Activated CD8-positive, alpha-beta T cell treated with anti-CD3 and anti-CD28 coated beads for 36 hours (primary cell): ENCODE measurements around the gene PIANP. TPM values are rescaled to one million over a fixed set of nuclear protein-coding genes. Genes with fewer than 3 reads are reported as not detected.

Source experiments
- ATAC-seq: fragments of 200-7000 bp; cut with Tn5 transposase; one replicate; pipeline ENCODE4 v1.10.0; 2021; ENCODE audit warnings: mild to moderate bottlenecking, moderate library complexity
- CTCF ChIA-PET: fragments of 350-600 bp; sonication (Branson Sonifier 250); formaldehyde crosslinking; loops from one replicate; lab custom pipeline; 2021; ENCODE audit warnings: antibody characterized with exemption; lab: Charles Lee
- POLR2A ChIA-PET: fragments of 350-600 bp; sonication (Branson Sonifier 250); formaldehyde crosslinking; loops from one replicate; lab custom pipeline; 2021; ENCODE audit warnings: antibody characterized with exemption; lab: Charles Lee
- DNase-seq: peaks from one replicate; pipeline ENCODE4 v3.0.0-alpha.2; 2020
- H3K27ac Mint-ChIP-seq: one replicate; pipeline ENCODE4 v1.8.0; 2021; ENCODE audit warnings: mild to moderate bottlenecking, mixed read lengths
- H3K27me3 Mint-ChIP-seq: one replicate; pipeline ENCODE4 v1.8.0; 2021; ENCODE audit warnings: mixed read lengths
- H3K36me3 Mint-ChIP-seq: one replicate; pipeline ENCODE4 v1.8.0; 2021; ENCODE audit warnings: low read depth, mixed read lengths
- H3K4me1 Mint-ChIP-seq: one replicate; pipeline ENCODE4 v1.8.0; 2021; ENCODE audit warnings: low read depth, mixed read lengths
- H3K4me3 Mint-ChIP-seq: one replicate; pipeline ENCODE4 v1.8.0; 2021; ENCODE audit warnings: mild to moderate bottlenecking, moderate library complexity, mixed read lengths
- H3K9me3 Mint-ChIP-seq: one replicate; pipeline ENCODE4 v1.8.0; 2021; ENCODE audit warnings: mixed read lengths
- CTCF ChIP-seq: fragments of 200-600 bp; IDR thresholded peaks from one replicate; pipeline ENCODE4 v1.8.0; 2022; ENCODE audit warnings: antibody characterized with exemption, mild to moderate bottlenecking
- intact Hi-C: fragments of 100-400 bp; cut with micrococcal nuclease; formaldehyde crosslinking; loops from one replicate; pipeline ENCODE4 v1.10.0; 2022
- total RNA-seq, 2 experiments: library from RNA; stranded (reverse); gene quantifications; one replicate each; pipeline ENCODE4 v1.2.3, GENCODE V29; 2021

PIANP gene
- total RNA-seq, 2 experiments from 2014 or later: not detected

DNA sequence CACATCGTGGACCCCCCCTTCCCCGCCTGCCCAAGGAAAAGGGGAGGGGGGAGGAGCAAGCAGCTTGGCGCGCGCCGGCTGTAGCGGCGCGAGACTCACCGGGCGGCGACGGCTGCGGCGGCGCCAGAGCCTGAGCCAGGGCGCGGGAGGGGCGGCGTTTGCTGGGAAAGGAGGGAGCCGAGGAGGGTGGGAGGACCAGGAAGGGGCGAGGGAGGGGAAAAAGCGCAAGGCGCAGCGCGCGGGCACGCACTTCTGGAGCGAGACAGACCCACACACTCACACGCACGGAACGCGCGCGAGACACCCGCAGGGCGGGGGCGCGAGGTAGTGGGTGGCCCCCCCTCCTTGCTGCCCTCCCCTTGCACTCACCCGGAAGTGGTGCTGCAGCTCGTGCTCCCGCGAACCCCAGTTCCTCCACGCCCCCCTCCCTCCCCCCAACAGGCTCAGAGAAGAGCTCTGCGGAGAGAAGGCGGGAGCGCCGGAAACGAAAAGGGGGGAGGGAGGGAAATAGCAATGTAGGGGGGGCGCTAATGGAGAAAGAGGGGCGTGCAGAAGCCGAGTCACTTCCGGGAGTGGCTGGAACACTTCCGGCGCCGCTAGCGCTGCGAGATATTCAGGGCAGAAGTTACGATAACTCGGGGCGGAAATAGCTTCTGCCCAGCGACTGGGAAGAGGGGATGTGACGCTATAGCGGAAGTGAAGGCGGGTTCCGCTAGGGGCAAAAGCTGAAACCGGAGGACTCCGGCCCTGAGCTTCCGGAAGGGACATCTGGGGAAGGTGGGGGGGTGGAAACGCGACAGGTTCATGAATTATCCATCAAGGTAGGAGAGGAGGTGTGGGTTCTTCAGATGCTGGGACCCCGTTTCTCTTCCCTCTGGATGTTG, 11.4 kb downstream of the PIANP start, which contains the start of gene ZNF384:
ZNF384 (minus strand) TSS at position 377 of the 884 bp plus-strand sequence. CDS start 9,855 bp downstream, outside the sequence.
- no peaks in the 10 kb centered on the region for H3K27me3 Mint-ChIP-seq
- intact Hi-C loops: loop anchor here (1.0 kb wide), 1 partner anchor 26 kb away; the partner anchor contains the start of gene ING4

DNA sequence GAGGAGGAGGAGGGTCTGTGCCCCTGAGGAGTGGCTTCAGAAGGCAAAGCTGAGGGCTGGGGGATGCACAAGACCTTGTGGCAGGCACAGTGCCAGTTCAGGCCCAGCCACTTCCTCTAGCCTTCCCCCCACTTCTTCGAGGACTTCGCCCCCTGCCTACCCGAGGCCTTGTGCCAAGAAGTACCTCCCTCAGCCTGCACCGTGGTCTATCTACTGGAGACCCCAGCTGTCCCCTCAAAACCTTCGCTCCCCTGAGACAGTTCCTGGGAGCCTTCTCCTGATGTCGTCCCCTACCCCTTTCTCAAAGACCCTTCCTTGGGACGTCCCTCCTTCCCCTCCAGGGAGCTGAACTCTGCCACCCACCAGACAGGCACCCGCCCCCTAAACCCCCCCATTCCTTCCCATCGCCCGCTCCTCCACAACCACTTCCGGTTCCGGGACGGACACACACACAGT, 12.0 kb downstream of the PIANP start:
- POLR2A ChIA-PET: interaction anchor here (0.5 to 2.3 kb wide), 22 partner anchors 11 to 430 kb away, joined by 3 to 22 read pairs (median 4); partner anchors contain the start of genes ACRBP, C12orf57, CDCA3 and COPS7A
- Mint-ChIP-seq H3K9me3 (no peaks in the 10 kb centered on the region), H3K27me3 (no peaks in the 10 kb centered on the region), H3K27ac (peak overlapping the region; percentile 97), H3K4me3 (peak overlapping the region; percentile 86), H3K36me3 (peaks cover 37% of the 10 kb centered on the region), H3K4me1 (peaks cover 47% of the 10 kb centered on the region)
- DNase-seq: peak; percentile 67
- no peak for TF ChIP-seq CTCF
- CTCF ChIA-PET: interaction anchor here (0.7 to 2.3 kb wide), 18 partner anchors 9 to 218 kb away, joined by 3 to 33 read pairs (median 4); partner anchors contain the start of genes CDCA3, COPS7A, LRRC23 and MLF2
- intact Hi-C loops: no loop called here
- peak; percentile 8 for ATAC-seq

More for the DNA sequence above, 11.4 kb downstream of the PIANP start, which contains the start of gene ZNF384:
- DNase-seq (peak; percentile 97), ATAC-seq (peak; percentile 83)
- Mint-ChIP-seq H3K27ac (peak within 1 kb of the TSS; percentile 97), H3K4me1 (peaks cover 45% of the 10 kb centered on the region), H3K36me3 (peaks cover 34% of the 10 kb centered on the region), H3K9me3 (no peaks in the 10 kb centered on the region), H3K4me3 (peak within 1 kb of the TSS; percentile 86)
- no peak for TF ChIP-seq CTCF
- POLR2A ChIA-PET: interaction anchor here (0.6 to 2.3 kb wide), 29 partner anchors 8 to 430 kb away, joined by 3 to 22 read pairs (median 4); partner anchors contain the start of genes ACRBP, C12orf57, CDCA3 and COPS7A
- CTCF ChIA-PET: interaction anchor here (0.7 to 2.3 kb wide), 23 partner anchors 10 to 256 kb away, joined by 3 to 33 read pairs (median 4); partner anchors contain the start of genes CDCA3, COPS7A, LRRC23 and MLF2

GRCh38 chr12:6685814-6686213, 14.8 kb downstream of the PIANP start:
- Mint-ChIP-seq H3K9me3 (no peaks in the 10 kb centered on the region), H3K36me3 (peaks cover 49% of the 10 kb centered on the region), H3K27ac (peak overlapping the region; percentile 26), H3K4me1 (peaks cover 52% of the 10 kb centered on the region), H3K4me3 (no peak overlapping the region), H3K27me3 (no peaks in the 10 kb centered on the region)
- no peak for TF ChIP-seq CTCF
- intact Hi-C loops: loop anchor here (2.0 kb wide), 1 partner anchor 67 kb away; no protein-coding TSS in a partner anchor
- ATAC-seq: no peak
- POLR2A ChIA-PET: no interaction called here
- DNase-seq: no peak
- CTCF ChIA-PET: interaction anchor here (0.7 to 1.9 kb wide), 8 partner anchors 13 to 193 kb away, joined by 3 to 8 read pairs (median 4); partner anchors contain the start of genes COPS7A and MRPL51

DNA sequence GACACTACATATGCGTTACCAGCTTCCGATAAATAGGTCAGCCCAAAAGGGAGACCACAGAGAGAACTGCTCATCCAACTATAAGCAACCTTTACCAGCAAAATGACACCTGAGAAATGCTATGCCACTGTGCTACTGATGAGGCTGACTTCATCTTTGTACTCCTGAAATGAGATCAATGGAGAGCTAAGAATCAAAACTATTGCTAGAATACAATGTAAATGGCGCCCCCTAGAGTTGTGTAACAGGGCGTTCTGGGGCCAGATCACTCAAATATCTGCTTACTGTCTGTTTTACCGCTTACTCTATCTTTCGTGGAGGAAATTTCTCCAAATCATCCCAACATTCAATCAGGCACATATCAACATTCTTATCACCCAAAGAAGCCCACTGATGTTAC, 16.0 kb downstream of the PIANP start:
- POLR2A ChIA-PET: interaction anchor here (0.6 to 1.2 kb wide), 4 partner anchors 12 to 39 kb away, joined by 3 to 13 read pairs (median 4); partner anchors contain the start of gene COPS7A
- Mint-ChIP-seq H3K27ac (peak overlapping the region; percentile 80), H3K4me1 (peaks cover 49% of the 10 kb centered on the region)

More for the DNA sequence above, 16.0 kb downstream of the PIANP start:
- peaks cover 53% of the 10 kb centered on the region for H3K36me3 Mint-ChIP-seq
- no peak for ATAC-seq
- DNase-seq: peak; percentile 78
- CTCF ChIA-PET: interaction anchor here (0.6 to 2.3 kb wide), 39 partner anchors 8 to 213 kb away, joined by 3 to 35 read pairs (median 6); partner anchors contain the start of genes COPS7A and NOP2
- H3K9me3 Mint-ChIP-seq: no peaks in the 10 kb centered on the region
- intact Hi-C loops: loop anchor here (2.0 kb wide), 1 partner anchor 66 kb away; no protein-coding TSS in a partner anchor
- no peaks in the 10 kb centered on the region for H3K27me3 Mint-ChIP-seq
- no peak overlapping the region for H3K4me3 Mint-ChIP-seq
- TF ChIP-seq CTCF: peak; percentile 64
